SK-N-SH (cell line): ENCODE measurements around the gene CLDN7. TPM values are rescaled to one million over a fixed set of nuclear protein-coding genes. Genes with fewer than 3 reads are reported as not detected.

Experiments
- CTCF ChIA-PET: fragments of 300-600, 350-600 bp; formaldehyde crosslinking; extraction: SDS; loops from one replicate; lab custom pipeline; 2021; lab: Yijun Ruan, JAX
- POLR2A ChIA-PET: fragments of 350-600 bp; sonication (Branson Sonifier 250); formaldehyde crosslinking; extraction: SDS; loops from one replicate; lab custom pipeline; 2020; ENCODE audit warnings: antibody characterized with exemption, inconsistent platforms; lab: Yijun Ruan, JAX
- DNase-seq: peaks from one replicate; pipeline ENCODE4 v3.0.0; 2012
- H2AFZ ChIP-seq: fragments of 200-600 bp; sonication (generic); 2 replicates; pipeline ENCODE4 v1.8.1; 2016; ENCODE audit warnings: antibody characterized with exemption, mild to moderate bottlenecking, low read depth
- H3F3A ChIP-seq: fragments of 200-600 bp; sonication (generic); replicated peaks from 2 replicates; pipeline ENCODE3; 2016; ENCODE audit warnings: antibody characterized with exemption, mild to moderate bottlenecking; ENCODE audit not compliant: insufficient read depth
- H3K27ac ChIP-seq, 2 experiments: fragments of 200-500 bp in 1 of 2; fragments of 200-600 bp in 1 of 2; sonication (Bioruptor generic) in 1 of 2; sonication (generic), shearing (Covaris generic) in 1 of 2; 2 replicates each; pipeline versions ENCODE4 v1.5.1 to v1.6.1; 2014 to 2016; ENCODE audit warnings: low read depth in 2 of 2, inconsistent platforms in 1 of 2, low read length in 1 of 2, mild to moderate bottlenecking in 1 of 2, mixed read lengths in 1 of 2
- H3K27me3 ChIP-seq: fragments of 200-600 bp; sonication (generic), shearing (Covaris generic); 2 replicates; pipeline ENCODE4 v1.6.1; 2016; ENCODE audit warnings: mixed run types; ENCODE audit not compliant: insufficient read depth
- H3K36me3 ChIP-seq, 2 experiments: fragments of 200-500 bp in 1 of 2; fragments of 200-600 bp in 1 of 2; sonication (Bioruptor generic) in 1 of 2; sonication (generic) in 1 of 2; replicated peaks in 1 of 2; 2 replicates each; pipeline versions ENCODE3 to v1.5.1; 2014 to 2016; ENCODE audit warnings: low read length in 1 of 2, mild to moderate bottlenecking in 1 of 2; ENCODE audit not compliant: insufficient read depth in 2 of 2, control insufficient read depth in 1 of 2
- H3K4me1 ChIP-seq, 2 experiments: fragments of 200-500 bp in 1 of 2; fragments of 200-600 bp in 1 of 2; sonication (Bioruptor generic) in 1 of 2; sonication (generic), shearing (Covaris generic) in 1 of 2; 2 replicates each; pipeline versions ENCODE4 v1.5.1 to v1.6.1; 2014 to 2016; ENCODE audit warnings: low read depth in 1 of 2, low read length in 1 of 2, mixed run types in 1 of 2; ENCODE audit not compliant: insufficient read depth in 2 of 2, control insufficient read depth in 1 of 2
- H3K4me2 ChIP-seq: fragments of 200-600 bp; sonication (generic), shearing (Covaris generic); 2 replicates; pipeline ENCODE4 v1.6.1; 2017; ENCODE audit warnings: mixed run types
- H3K4me3 ChIP-seq, 2 experiments: fragments of 200-500 bp in 1 of 2; fragments of 200-600 bp in 1 of 2; sonication (Bioruptor generic) in 1 of 2; sonication (generic), shearing (Covaris generic) in 1 of 2; 2 replicates each; pipeline versions ENCODE4 v1.5.1 to v1.8.1; 2014 to 2016; ENCODE audit warnings: low read depth in 2 of 2, inconsistent platforms in 1 of 2, low read length in 1 of 2, mild to moderate bottlenecking in 1 of 2, mixed read lengths in 1 of 2, moderate library complexity in 1 of 2
- H3K79me2 ChIP-seq: fragments of 200-600 bp; sonication (generic); 2 replicates; pipeline ENCODE4 v1.8.1; 2017; ENCODE audit warnings: mild to moderate bottlenecking; ENCODE audit not compliant: insufficient read depth
- H3K9ac ChIP-seq: fragments of 200-600 bp; sonication (generic); 2 replicates; pipeline ENCODE4 v1.6.1; 2017; ENCODE audit warnings: mixed run types
- H3K9me2 ChIP-seq: fragments of 200-600 bp; sonication (generic); 2 replicates; pipeline ENCODE4 v1.6.1; 2017; ENCODE audit warnings: mixed run types
- H3K9me3 ChIP-seq: fragments of 200-600 bp; sonication (generic); 2 replicates; pipeline ENCODE4 v1.6.1; 2017; ENCODE audit warnings: mixed run types, mild to moderate bottlenecking, moderate library complexity
- H4K20me1 ChIP-seq: fragments of 200-600 bp; sonication (generic); 2 replicates; pipeline ENCODE4 v1.6.1; 2017; ENCODE audit warnings: mild to moderate bottlenecking, mixed run types; ENCODE audit not compliant: insufficient read depth
- EP300 ChIP-seq, 2 experiments: IDR thresholded peaks; 2 replicates each; pipeline versions ENCODE4 v1.4.0 to v1.6.1; 2012; ENCODE audit warnings: borderline replicate concordance in 1 of 2, low read depth in 1 of 2, low read length in 1 of 2
- FOXM1 ChIP-seq: IDR thresholded peaks from 2 replicates; pipeline ENCODE4 v1.4.0; 2012; ENCODE audit warnings: low read depth, mild to moderate bottlenecking
- MEF2A ChIP-seq: IDR thresholded peaks from 2 replicates; pipeline ENCODE4 v1.4.0; 2012; ENCODE audit warnings: low read depth, borderline replicate concordance
- MXI1 ChIP-seq: IDR thresholded peaks from 2 replicates; pipeline ENCODE4 v1.6.1; 2012; ENCODE audit warnings: mild to moderate bottlenecking, low read depth, low read length, improper control_type of control experiment
- NRF1 ChIP-seq: IDR thresholded peaks from 2 replicates; pipeline ENCODE4 v1.6.1; 2012; ENCODE audit warnings: low read depth, mild to moderate bottlenecking, low read length
- RAD21 ChIP-seq: IDR thresholded peaks from 2 replicates; pipeline ENCODE4 v1.6.1; 2012; ENCODE audit warnings: mild to moderate bottlenecking, low read length
- RXRA ChIP-seq: IDR thresholded peaks from 2 replicates; pipeline ENCODE4 v1.4.0; 2012; ENCODE audit warnings: low read depth, mild to moderate bottlenecking, borderline replicate concordance
- SIN3A ChIP-seq: IDR thresholded peaks from 2 replicates; pipeline ENCODE4 v1.6.1; 2012; ENCODE audit warnings: low read depth, mild to moderate bottlenecking, low read length, moderate library complexity, borderline replicate concordance
- TAF1 ChIP-seq: IDR thresholded peaks from 2 replicates; pipeline ENCODE4 v1.6.1; 2012; ENCODE audit warnings: low read depth, mild to moderate bottlenecking, low read length, moderate library complexity, borderline replicate concordance
- TEAD4 ChIP-seq: IDR thresholded peaks from 2 replicates; pipeline ENCODE4 v1.4.0; 2012; ENCODE audit warnings: mild to moderate bottlenecking, borderline replicate concordance; ENCODE audit not compliant: insufficient read depth
- YY1 ChIP-seq: IDR thresholded peaks from 2 replicates; pipeline ENCODE4 v1.4.0; 2012; ENCODE audit warnings: low read depth, mild to moderate bottlenecking
- WGBS: methylation state at CpG from one replicate; pipeline ENCODE4 v1.1.6; 2017; ENCODE audit warnings: low lambda C conversion rate; 5-methylcytosine and 5-hydroxymethylcytosine counted together
- polyA plus RNA-seq, 3 experiments: library from polyadenylated mRNA; depleted of rRNA; stranded (reverse); fragments of >200 nt; gene quantifications; 2 replicates each; pipeline ENCODE4 v1.2.3, GENCODE V29; 2012
- TF ChIP-seq, protein P1 (sequence below): IDR thresholded peaks from 2 replicates; pipeline ENCODE4 v1.4.0; 2012; ENCODE audit warnings: low read depth
- TF ChIP-seq, protein P2 (sequence below): IDR thresholded peaks from 2 replicates; pipeline ENCODE4 v1.6.1; 2012; ENCODE audit warnings: mild to moderate bottlenecking, low read depth, low read length, moderate library complexity
- TF ChIP-seq, protein P3 (sequence below): IDR thresholded peaks from 2 replicates; pipeline ENCODE4 v1.4.0; 2012; ENCODE audit warnings: low read depth, borderline replicate concordance

Gene CLDN7
- polyA plus RNA-seq, 1 of the 3 experiments (the other 2 are of a cell fraction): 5.0 TPM

DNA sequence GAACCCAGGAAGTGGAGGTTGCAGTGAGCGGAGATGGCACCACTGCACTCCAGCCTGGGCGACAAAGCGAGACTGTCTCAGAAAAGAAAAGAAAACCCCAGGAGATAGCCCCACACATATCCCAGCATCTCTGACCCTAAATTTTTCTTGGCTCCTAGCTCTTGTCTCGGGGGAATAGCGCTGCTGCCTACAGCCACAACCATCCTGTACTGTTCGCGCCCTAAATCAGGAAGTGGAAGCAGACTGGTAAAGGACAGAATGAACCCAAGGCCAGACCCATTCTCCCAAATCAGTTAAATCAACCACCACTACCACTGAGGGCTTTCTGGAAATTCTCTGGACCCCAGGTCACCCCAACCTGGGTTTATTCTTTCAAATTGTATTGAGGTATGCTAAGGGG is 12.4 kb downstream of the CLDN7 start:
- POLR2A ChIA-PET: interaction anchor here (0.8 to 0.9 kb wide), 2 partner anchors 10 to 59 kb away, joined by 3 read pairs; no protein-coding TSS in a partner anchor
- Histone ChIP-seq H3K9me2 (no peaks in the 10 kb centered on the region), H3K9ac (peak overlapping the region; percentile 94; the same call in 1 of the 2 replicates), H4K20me1 (no peaks in the 10 kb centered on the region), H3F3A (peaks cover 18% of the 10 kb centered on the region), H3K4me3 (peak overlapping the region; percentile 81 to 95), H3K27me3 (no peaks in the 10 kb centered on the region), H3K4me1 (peaks cover 9 to 23% of the 10 kb centered on the region in 2 experiments; a peak in 3 of 4 replicates), H3K79me2 (peaks cover 68% of the 10 kb centered on the region), H3K27ac (0 out of 4 replicates have a peak overlapping the region, but pooled peaks of 1 of the 2 experiments have one; percentile 7), H2AFZ (no peak overlapping the region), H3K36me3 (peaks cover 20 to 25% of the 10 kb centered on the region in 2 experiments), H3K9me3 (no peaks in the 10 kb centered on the region), H3K4me2 (peak overlapping the region; percentile 95)
- no peak for TF ChIP-seq RAD21
- CTCF ChIA-PET: interaction anchor here (1.5 kb wide), 1 partner anchor 46 kb away, joined by 6 read pairs; no protein-coding TSS in a partner anchor
- WGBS: 95% methylated on average over 7 of the region's 7 CpGs
- DNase-seq: no peak

DNA sequence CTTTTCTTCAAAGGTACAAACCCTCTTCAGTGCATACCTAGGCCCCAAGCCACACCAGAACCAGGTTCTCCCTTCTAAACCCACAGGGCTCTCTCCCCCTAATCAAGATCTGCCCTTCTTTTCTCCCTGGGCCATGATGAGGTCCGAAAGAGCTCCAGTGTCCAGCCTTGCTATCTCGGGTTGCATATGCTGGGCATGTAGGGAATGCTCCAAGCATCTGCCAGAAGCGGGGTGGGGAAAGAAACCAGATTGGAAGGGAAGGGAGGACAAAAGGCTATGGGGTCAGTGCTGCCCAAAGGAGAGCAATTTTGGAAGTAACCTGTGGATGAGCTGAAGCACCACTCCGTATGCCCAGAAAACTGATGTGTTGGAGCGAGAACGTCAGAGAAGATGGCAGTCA is 13.1 kb downstream of the CLDN7 start:
- DNase-seq: no peak
- peaks cover 9 to 23% of the 10 kb centered on the region in 2 experiments; a peak in 3 of 4 replicates for H3K4me1 ChIP-seq
- TF ChIP-seq RAD21 (no peak), TAF1 (no peak), NRF1 (no peak), TEAD4 (no peak), RXRA (no peak), MXI1 (no peak)
- TF ChIP-seq, protein P1, sequence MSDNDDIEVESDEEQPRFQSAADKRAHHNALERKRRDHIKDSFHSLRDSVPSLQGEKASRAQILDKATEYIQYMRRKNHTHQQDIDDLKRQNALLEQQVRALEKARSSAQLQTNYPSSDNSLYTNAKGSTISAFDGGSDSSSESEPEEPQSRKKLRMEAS: no peak
- TF ChIP-seq, all 33 proteins: peak for 0
- H3K27me3 ChIP-seq: no peaks in the 10 kb centered on the region
- no peak overlapping the region for H2AFZ ChIP-seq
- peaks cover 68% of the 10 kb centered on the region for H3K79me2 ChIP-seq
- CTCF ChIA-PET: interaction anchor here (0.7 to 1.5 kb wide), 3 partner anchors 47 to 663 kb away, joined by 3 to 6 read pairs (median 3); no protein-coding TSS in a partner anchor
- peak overlapping the region in 1 of 2 experiments; percentile 95; a peak in 1 of 4 replicates for H3K4me3 ChIP-seq
- no peaks in the 10 kb centered on the region for H3K9me2 ChIP-seq
- H3F3A ChIP-seq: peaks cover 24% of the 10 kb centered on the region
- no peaks in the 10 kb centered on the region for H3K9me3 ChIP-seq
- no peak overlapping the region; a peak in 1 of 4 replicates for H3K27ac ChIP-seq
- peaks cover 18 to 24% of the 10 kb centered on the region in 2 experiments for H3K36me3 ChIP-seq
- 88% methylated on average over 6 of the region's 6 CpGs for WGBS
- peak overlapping the region; percentile 95; the same call in 1 of the 2 replicates for H3K4me2 ChIP-seq
- H3K9ac ChIP-seq: no peak overlapping the region
- POLR2A ChIA-PET: interaction anchor here (0.8 to 0.9 kb wide), 2 partner anchors 9 to 60 kb away, joined by 3 read pairs; no protein-coding TSS in a partner anchor
- H4K20me1 ChIP-seq: no peaks in the 10 kb centered on the region

DNA sequence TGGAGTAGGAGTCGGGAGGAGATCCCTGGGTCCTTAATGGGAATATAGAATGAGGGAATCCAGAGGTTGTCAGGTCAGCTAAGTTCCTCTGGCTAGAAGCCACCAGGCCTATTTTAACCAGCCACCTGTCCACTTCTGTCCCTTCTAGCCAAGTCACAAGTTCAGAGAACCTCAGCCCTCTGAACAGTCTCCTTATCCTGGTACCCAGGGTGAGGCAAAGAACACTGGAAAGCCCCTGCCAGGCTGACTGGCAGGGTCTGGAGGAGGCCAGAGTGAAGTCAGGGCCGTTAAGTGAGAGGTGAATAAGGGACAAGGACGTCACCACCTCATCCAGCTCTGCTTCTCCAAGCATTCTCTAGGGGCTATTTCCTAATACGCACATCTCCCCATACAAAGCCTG is 13.5 kb downstream of the CLDN7 start:
- ChIA-PET CTCF (interaction anchor here (0.7 to 1.5 kb wide), 3 partner anchors 47 to 664 kb away, joined by 3 to 6 read pairs (median 3); no protein-coding TSS in a partner anchor), POLR2A (interaction anchor here (0.9 kb wide), 1 partner anchor 9 kb away, joined by 3 read pairs; no protein-coding TSS in a partner anchor)
- H3K4me2 ChIP-seq: peak overlapping the region; percentile 95; the same call in 1 of the 2 replicates
- no peak for DNase-seq
- no peak overlapping the region for H3K9ac ChIP-seq
- no peaks in the 10 kb centered on the region for H3K9me2 ChIP-seq
- peaks cover 64% of the 10 kb centered on the region for H3K79me2 ChIP-seq
- H3K36me3 ChIP-seq: peaks cover 18 to 26% of the 10 kb centered on the region in 2 experiments
- no peak overlapping the region for H3K4me3 ChIP-seq
- WGBS: 95% methylated on average over 4 of the region's 4 CpGs
- peaks cover 9 to 23% of the 10 kb centered on the region in 2 experiments; a peak in 3 of 4 replicates for H3K4me1 ChIP-seq
- H3F3A ChIP-seq: peaks cover 27% of the 10 kb centered on the region
- H2AFZ ChIP-seq: no peak overlapping the region
- no peaks in the 10 kb centered on the region for H3K27me3 ChIP-seq
- no peak overlapping the region; a peak in 1 of 4 replicates for H3K27ac ChIP-seq
- no peaks in the 10 kb centered on the region for H3K9me3 ChIP-seq
- no peaks in the 10 kb centered on the region for H4K20me1 ChIP-seq
- TF ChIP-seq MEF2A (no peak), SIN3A (no peak), EP300 (IDR thresholded peaks at IDR 0.05; ENCODE audit: borderline replicate concordance in 1 of 2, low read depth in 1 of 2, low read length in 1 of 2) (no peak), YY1 (no peak), FOXM1 (no peak)
- TF ChIP-seq, protein P2, sequence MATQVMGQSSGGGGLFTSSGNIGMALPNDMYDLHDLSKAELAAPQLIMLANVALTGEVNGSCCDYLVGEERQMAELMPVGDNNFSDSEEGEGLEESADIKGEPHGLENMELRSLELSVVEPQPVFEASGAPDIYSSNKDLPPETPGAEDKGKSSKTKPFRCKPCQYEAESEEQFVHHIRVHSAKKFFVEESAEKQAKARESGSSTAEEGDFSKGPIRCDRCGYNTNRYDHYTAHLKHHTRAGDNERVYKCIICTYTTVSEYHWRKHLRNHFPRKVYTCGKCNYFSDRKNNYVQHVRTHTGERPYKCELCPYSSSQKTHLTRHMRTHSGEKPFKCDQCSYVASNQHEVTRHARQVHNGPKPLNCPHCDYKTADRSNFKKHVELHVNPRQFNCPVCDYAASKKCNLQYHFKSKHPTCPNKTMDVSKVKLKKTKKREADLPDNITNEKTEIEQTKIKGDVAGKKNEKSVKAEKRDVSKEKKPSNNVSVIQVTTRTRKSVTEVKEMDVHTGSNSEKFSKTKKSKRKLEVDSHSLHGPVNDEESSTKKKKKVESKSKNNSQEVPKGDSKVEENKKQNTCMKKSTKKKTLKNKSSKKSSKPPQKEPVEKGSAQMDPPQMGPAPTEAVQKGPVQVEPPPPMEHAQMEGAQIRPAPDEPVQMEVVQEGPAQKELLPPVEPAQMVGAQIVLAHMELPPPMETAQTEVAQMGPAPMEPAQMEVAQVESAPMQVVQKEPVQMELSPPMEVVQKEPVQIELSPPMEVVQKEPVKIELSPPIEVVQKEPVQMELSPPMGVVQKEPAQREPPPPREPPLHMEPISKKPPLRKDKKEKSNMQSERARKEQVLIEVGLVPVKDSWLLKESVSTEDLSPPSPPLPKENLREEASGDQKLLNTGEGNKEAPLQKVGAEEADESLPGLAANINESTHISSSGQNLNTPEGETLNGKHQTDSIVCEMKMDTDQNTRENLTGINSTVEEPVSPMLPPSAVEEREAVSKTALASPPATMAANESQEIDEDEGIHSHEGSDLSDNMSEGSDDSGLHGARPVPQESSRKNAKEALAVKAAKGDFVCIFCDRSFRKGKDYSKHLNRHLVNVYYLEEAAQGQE: no peak
- TF ChIP-seq, protein P3, sequence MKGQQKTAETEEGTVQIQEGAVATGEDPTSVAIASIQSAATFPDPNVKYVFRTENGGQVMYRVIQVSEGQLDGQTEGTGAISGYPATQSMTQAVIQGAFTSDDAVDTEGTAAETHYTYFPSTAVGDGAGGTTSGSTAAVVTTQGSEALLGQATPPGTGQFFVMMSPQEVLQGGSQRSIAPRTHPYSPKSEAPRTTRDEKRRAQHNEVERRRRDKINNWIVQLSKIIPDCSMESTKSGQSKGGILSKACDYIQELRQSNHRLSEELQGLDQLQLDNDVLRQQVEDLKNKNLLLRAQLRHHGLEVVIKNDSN: no peak
